Fibroblast of lung (primary cell): ENCODE measurements around the gene MFAP3. TPM values are rescaled to one million over a fixed set of nuclear protein-coding genes. Genes with fewer than 3 reads are reported as not detected.

Source experiments
- DNase-seq, 2 donors: peaks; one replicate each; pipeline versions ENCODE4 v3.0.0 to v3.0.0-alpha.2; 2010; ENCODE audit warnings: low read depth in 2 of 2
- H2AFZ ChIP-seq: 2 replicates; pipeline ENCODE4 v1.5.1; 2012; ENCODE audit warnings: low read length, control low read depth, inconsistent platforms
- H3K27ac ChIP-seq: 2 replicates; pipeline ENCODE4 v1.5.1; 2011; ENCODE audit warnings: low read length, control low read depth; ENCODE audit not compliant: insufficient read depth
- H3K27me3 ChIP-seq: 2 replicates; pipeline ENCODE4 v1.5.1; 2011; ENCODE audit warnings: mild to moderate bottlenecking, low read length; ENCODE audit not compliant: control insufficient read depth, insufficient read depth
- H3K36me3 ChIP-seq: 2 replicates; pipeline ENCODE4 v1.5.1; 2011; ENCODE audit warnings: low read length; ENCODE audit not compliant: control insufficient read depth, insufficient read depth
- H3K4me1 ChIP-seq: 2 replicates; pipeline ENCODE4 v1.5.1; 2011; ENCODE audit warnings: low read length; ENCODE audit not compliant: control insufficient read depth, insufficient read depth; ENCODE audit errors: extremely low read depth
- H3K4me2 ChIP-seq: 2 replicates; pipeline ENCODE4 v1.5.1; 2011; ENCODE audit warnings: low read length, control low read depth; ENCODE audit not compliant: insufficient read depth; ENCODE audit errors: extremely low read depth
- H3K4me3 ChIP-seq, 4 experiments: fragments of 200-600 bp in 1 of 4; sonication (generic) in 1 of 4; replicated peaks in 1 of 4; 2 replicates each; pipeline ENCODE4 v1.5.1; 2011 to 2016; ENCODE audit warnings: low read length in 4 of 4, low read depth in 3 of 4, mild to moderate bottlenecking in 3 of 4, control low read depth in 2 of 4, inconsistent platforms in 1 of 4, mixed read lengths in 1 of 4; ENCODE audit not compliant: insufficient read depth in 1 of 4; ENCODE audit errors: control extremely low read depth in 1 of 4
- H3K79me2 ChIP-seq: 2 replicates; pipeline ENCODE4 v1.5.1; 2012; ENCODE audit warnings: mild to moderate bottlenecking, low read length, inconsistent platforms; ENCODE audit not compliant: control insufficient read depth, insufficient read depth
- H3K9ac ChIP-seq: 2 replicates; pipeline ENCODE4 v1.5.1; 2011; ENCODE audit warnings: mild to moderate bottlenecking, low read length, control low read depth; ENCODE audit not compliant: insufficient read depth
- H3K9me3 ChIP-seq: 2 replicates; pipeline ENCODE4 v1.5.1; 2012; ENCODE audit warnings: low read depth, low read length; ENCODE audit not compliant: control insufficient read depth, insufficient read depth
- H4K20me1 ChIP-seq: 2 replicates; pipeline ENCODE4 v1.5.1; 2011; ENCODE audit warnings: low read length; ENCODE audit not compliant: control insufficient read depth, insufficient read depth; ENCODE audit errors: extremely low read depth
- CTCF ChIP-seq, 2 donors: IDR thresholded peaks in 1 of 2; conservative IDR thresholded peaks in 1 of 2; 1 replicate in 1 of 2; 2 replicates in 1 of 2; pipeline ENCODE4 v1.5.1; 2011 to 2012; ENCODE audit warnings: low read length in 2 of 2, control low read depth in 1 of 2, inconsistent platforms in 1 of 2, low read depth in 1 of 2, mild to moderate bottlenecking in 1 of 2
- EZH2 ChIP-seq: IDR thresholded peaks from 2 replicates; pipeline ENCODE4 v1.5.1; 2012; ENCODE audit warnings: low read length, control low read depth, mild to moderate bottlenecking; ENCODE audit errors: missing control alignments
- polyA plus RNA-seq, 2 donors: library from polyadenylated mRNA; depleted of rRNA in 1 of 2; stranded (reverse) in 1 of 2; unstranded in 1 of 2; fragments of >200 nt; gene quantifications; 2 replicates each; pipeline ENCODE4 v1.2.1, GENCODE V29; 2011 to 2012; ENCODE audit warnings: missing spikeins in 1 of 2
- total RNA-seq: library from RNA; depleted of rRNA; stranded (reverse); fragments of >200 nt; gene quantifications from 2 replicates; pipeline ENCODE4 v1.2.1, GENCODE V29; 2014

The MFAP3 gene
- total and polyA plus RNA-seq, 2 donors (not counting 1 experiment from before 2014, with no cell fraction given), result 62.2 to 63.3 TPM

- Histone ChIP-seq H3K4me1 (no peaks in the 10 kb centered on the region), H2AFZ (no peak overlapping the region), H3K27me3 (no peaks in the 10 kb centered on the region), H3K4me3 (no peak overlapping the region), H3K27ac (no peak overlapping the region), H3K4me2 (no peak overlapping the region), H3K9me3 (no peaks in the 10 kb centered on the region), H4K20me1 (no peaks in the 10 kb centered on the region), H3K9ac (no peak overlapping the region), H3K36me3 (no peaks in the 10 kb centered on the region), H3K79me2 (no peaks in the 10 kb centered on the region)
- TF ChIP-seq EZH2 (no peak), CTCF (conservative IDR thresholded peaks at IDR 0.05 in 1 of 2, IDR thresholded peaks at IDR 0.05 in 1 of 2; ENCODE audit: low read depth in 1 of 2, low read length in 2 of 2) (no peak)
- no peak for DNase-seq
Measured at GRCh38 chr5:153998768-153999167, 40.0 kb upstream of the MFAP3 start.

GRCh38 chr5:153999995-154000394 lies 38.8 kb upstream of the MFAP3 start:
- no peaks in the 10 kb centered on the region for H3K9me3 ChIP-seq
- no peak overlapping the region for H3K4me2 ChIP-seq
- H3K27me3 ChIP-seq, result no peaks in the 10 kb centered on the region
- no peak overlapping the region for H3K9ac ChIP-seq
- H3K4me1 ChIP-seq, result no peaks in the 10 kb centered on the region
- no peaks in the 10 kb centered on the region for H3K36me3 ChIP-seq
- no peaks in the 10 kb centered on the region for H3K79me2 ChIP-seq
- no peak overlapping the region for H2AFZ ChIP-seq
- no peak overlapping the region for H3K27ac ChIP-seq
- H3K4me3 ChIP-seq, result no peak overlapping the region
- no peak for TF ChIP-seq EZH2
- no peak for TF ChIP-seq CTCF (conservative IDR thresholded peaks at IDR 0.05 in 1 of 2, IDR thresholded peaks at IDR 0.05 in 1 of 2; ENCODE audit: low read depth in 1 of 2, low read length in 2 of 2)
- no peaks in the 10 kb centered on the region for H4K20me1 ChIP-seq
- DNase-seq, result no peak

- Histone ChIP-seq H2AFZ (no peak overlapping the region), H4K20me1 (no peaks in the 10 kb centered on the region), H3K27me3 (no peaks in the 10 kb centered on the region), H3K9me3 (no peaks in the 10 kb centered on the region), H3K79me2 (no peaks in the 10 kb centered on the region), H3K27ac (no peak overlapping the region), H3K4me1 (no peaks in the 10 kb centered on the region), H3K36me3 (no peaks in the 10 kb centered on the region), H3K4me3 (no peak overlapping the region), H3K9ac (no peak overlapping the region), H3K4me2 (no peak overlapping the region)
- TF ChIP-seq EZH2 (no peak), CTCF (conservative IDR thresholded peaks at IDR 0.05 in 1 of 2, IDR thresholded peaks at IDR 0.05 in 1 of 2; ENCODE audit: low read depth in 1 of 2, low read length in 2 of 2) (no peak)
- DNase-seq, result no peak
Measured at GRCh38 chr5:154000703-154001102, 38.1 kb upstream of the MFAP3 start.
